GM08714 (cell line): ENCODE results near the gene SMPD3.

Experiments used
- H3K4me3 ChIP-seq: fragments of 200-500 bp; sonication (Bioruptor generic); 2 replicates; pipeline ENCODE4 v1.5.1; 2014; ENCODE audit warnings: mild to moderate bottlenecking, low read length, inconsistent platforms
- ZNF274 ChIP-seq: IDR thresholded peaks from 2 replicates; pipeline ENCODE4 v1.6.1; 2012; ENCODE audit warnings: mild to moderate bottlenecking, low read depth, low read length

The SMPD3 gene

DNA sequence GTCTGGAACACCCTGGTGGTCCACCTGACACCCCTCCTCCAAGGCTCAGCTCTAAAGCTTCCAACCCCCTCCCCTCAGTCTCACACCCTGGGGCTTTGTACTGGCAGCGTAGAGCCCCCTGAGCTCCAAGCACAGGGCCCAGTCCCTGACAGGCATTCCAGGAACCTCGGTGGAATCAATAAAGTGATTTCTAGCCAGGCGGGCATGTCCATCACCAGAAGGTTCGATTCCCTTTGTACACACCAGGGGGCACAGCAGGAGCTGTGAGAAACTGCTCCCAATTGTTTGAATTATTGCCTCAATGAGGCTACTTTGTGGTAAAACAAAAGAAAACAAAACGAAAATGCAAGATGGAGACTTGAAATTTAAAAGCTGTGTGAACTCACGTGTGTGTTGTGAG, 51.8 kb downstream of the SMPD3 start:
- no peak for TF ChIP-seq ZNF274
- no peak overlapping the region for H3K4me3 ChIP-seq

DNA sequence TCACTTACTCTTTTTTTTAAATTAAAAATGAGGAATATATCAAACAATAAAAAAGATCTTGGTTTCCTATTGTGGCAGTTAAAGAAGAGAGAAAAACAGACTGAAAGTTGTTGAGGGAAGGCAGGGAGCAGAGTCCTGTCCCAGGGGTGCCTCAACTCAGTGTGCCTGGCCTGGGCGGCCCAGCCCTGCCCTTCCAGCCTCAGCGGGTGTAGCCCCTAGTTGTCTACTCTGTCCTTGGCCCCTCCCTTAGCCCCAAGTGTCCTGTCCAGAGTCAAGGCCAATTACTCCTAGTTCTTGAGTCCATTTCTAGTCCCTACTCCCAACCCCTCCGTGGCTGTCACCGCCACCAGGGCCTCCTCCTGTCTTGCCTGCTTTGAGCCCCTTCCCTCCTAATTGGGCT, 52.5 kb downstream of the SMPD3 start:
- no peak overlapping the region for H3K4me3 ChIP-seq
- no peak for TF ChIP-seq ZNF274

DNA sequence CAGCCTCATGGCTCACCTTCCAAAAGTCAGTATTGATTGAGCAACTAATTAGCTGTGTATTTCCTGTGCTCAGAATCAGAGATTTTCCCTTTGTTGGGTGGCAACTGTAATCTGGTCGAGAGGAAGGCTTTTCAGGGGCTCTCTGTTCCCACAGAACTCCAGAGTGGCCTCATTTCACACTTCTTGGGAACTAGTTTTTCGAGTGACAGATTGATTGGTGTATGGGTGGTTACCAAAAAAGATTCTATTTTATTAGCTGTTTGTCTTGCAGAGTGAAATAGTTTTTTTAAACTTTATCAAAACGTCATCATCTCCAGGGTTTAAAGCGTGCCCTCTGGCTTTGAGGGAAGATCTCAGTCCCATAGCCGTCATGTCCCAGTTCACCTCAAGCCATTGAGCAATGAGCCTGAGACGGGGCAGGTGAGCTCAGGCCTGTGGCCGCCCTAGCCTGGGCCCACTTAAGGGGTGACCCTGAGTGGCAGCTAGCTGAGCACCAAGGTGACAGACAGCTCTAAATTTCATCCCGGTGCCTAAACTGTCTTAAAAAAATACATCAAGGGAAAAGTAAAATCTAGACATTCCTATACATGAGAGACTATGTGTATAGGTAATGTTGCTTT, 53.0 kb downstream of the SMPD3 start:
- TF ChIP-seq ZNF274: no peak
- H3K4me3 ChIP-seq: no peak overlapping the region

- H3K4me3 ChIP-seq: no peak overlapping the region
- TF ChIP-seq ZNF274: no peak
Observed at GRCh38 chr16:68393333-68393732, 55.0 kb downstream of the SMPD3 start.

DNA sequence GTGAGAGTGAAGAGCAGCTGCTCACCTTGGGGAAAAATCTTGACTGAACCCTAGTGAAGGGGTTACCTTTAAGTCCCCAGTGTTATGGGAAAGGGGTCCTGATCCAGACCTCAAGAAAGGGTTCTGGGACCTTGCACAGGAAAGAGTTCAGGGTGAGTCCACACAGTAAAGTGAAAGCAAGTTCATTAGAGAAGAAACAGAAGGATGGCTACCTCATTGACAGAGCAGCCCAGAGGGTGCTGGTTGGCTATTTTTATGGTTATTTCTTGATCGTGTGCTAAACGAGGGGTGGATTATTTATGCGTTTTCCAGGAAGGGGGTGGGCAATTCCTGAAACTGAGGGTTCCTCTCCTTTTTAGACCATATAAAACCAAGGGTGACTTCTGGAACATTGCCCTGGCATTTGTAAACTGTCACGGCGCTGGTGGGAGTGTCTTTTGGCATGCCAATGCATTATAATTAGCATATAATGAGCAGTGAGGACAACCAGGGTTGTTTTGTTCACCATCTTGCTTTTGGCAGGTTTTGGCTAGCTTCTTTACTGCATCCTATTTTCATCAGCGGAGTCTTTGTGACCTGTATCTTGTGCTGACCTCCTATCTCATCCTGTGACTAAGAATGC, 58.4 kb downstream of the SMPD3 start:
- TF ChIP-seq ZNF274: no peak
- no peak overlapping the region for H3K4me3 ChIP-seq

- no peak for TF ChIP-seq ZNF274
- no peak overlapping the region for H3K4me3 ChIP-seq
Observed at GRCh38 chr16:68389006-68389405, 59.3 kb downstream of the SMPD3 start.

GRCh38 chr16:68388124-68388523, 60.2 kb downstream of the SMPD3 start:
- no peak for TF ChIP-seq ZNF274

GRCh38 chr16:68387301-68387700, 61.0 kb downstream of the SMPD3 start:
- no peak overlapping the region for H3K4me3 ChIP-seq
- no peak for TF ChIP-seq ZNF274

More at GRCh38 chr16:68388124-68388523, 60.2 kb downstream of the SMPD3 start:
- H3K4me3 ChIP-seq: no peak overlapping the region

DNA sequence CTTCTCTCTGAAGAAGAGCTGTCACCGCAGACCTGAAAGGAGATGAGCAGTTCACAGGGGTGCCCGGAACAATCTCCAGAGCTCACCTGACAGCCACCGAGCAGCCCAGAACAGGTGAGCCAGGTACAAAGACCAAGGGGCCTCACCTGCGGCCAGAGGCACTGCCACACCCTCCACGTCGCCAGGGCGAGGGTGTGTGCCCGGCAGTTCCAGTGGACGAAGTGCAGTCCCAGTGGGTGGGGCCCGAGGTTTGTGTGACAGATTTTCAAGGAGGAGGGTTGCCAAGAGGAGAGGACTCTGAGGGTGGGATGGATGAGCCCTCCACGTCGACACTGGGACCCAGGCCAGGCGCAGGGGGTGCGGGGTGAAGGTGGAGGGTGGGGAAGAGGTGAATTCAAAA, 61.7 kb downstream of the SMPD3 start:
- H3K4me3 ChIP-seq: no peak overlapping the region
- no peak for TF ChIP-seq ZNF274

- TF ChIP-seq ZNF274: no peak
- H3K4me3 ChIP-seq: no peak overlapping the region
Observed at GRCh38 chr16:68385371-68385770, 62.9 kb downstream of the SMPD3 start.

- H3K4me3 ChIP-seq: no peak overlapping the region
- no peak for TF ChIP-seq ZNF274
Observed at GRCh38 chr16:68384288-68385161, 63.8 kb downstream of the SMPD3 start.

GRCh38 chr16:68383858-68384257, 64.5 kb downstream of the SMPD3 start:
- TF ChIP-seq ZNF274: no peak

GRCh38 chr16:68382296-68382718, 66.0 kb downstream of the SMPD3 start:
- H3K4me3 ChIP-seq: no peak overlapping the region
- no peak for TF ChIP-seq ZNF274

More at GRCh38 chr16:68383858-68384257, 64.5 kb downstream of the SMPD3 start:
- H3K4me3 ChIP-seq: no peak overlapping the region

DNA sequence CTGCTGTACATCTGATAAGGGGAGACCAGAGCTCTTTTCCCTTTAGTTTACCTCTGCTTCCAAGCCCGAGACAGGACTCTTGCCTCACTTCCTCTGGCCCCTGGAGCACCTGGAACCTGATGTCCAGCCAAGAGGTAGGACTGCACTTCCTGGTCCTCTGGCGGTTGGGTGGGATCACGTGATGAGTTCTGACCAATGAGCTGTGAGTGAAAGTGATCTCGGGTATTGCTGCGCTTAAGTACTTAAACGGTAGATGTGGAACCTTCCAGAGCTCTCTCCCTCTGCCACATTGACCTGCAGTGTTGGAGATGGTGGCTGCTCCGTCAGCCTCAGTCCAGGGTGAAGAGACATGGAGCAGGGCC, 67.0 kb downstream of the SMPD3 start:
- H3K4me3 ChIP-seq: no peak overlapping the region
- TF ChIP-seq ZNF274: no peak

DNA sequence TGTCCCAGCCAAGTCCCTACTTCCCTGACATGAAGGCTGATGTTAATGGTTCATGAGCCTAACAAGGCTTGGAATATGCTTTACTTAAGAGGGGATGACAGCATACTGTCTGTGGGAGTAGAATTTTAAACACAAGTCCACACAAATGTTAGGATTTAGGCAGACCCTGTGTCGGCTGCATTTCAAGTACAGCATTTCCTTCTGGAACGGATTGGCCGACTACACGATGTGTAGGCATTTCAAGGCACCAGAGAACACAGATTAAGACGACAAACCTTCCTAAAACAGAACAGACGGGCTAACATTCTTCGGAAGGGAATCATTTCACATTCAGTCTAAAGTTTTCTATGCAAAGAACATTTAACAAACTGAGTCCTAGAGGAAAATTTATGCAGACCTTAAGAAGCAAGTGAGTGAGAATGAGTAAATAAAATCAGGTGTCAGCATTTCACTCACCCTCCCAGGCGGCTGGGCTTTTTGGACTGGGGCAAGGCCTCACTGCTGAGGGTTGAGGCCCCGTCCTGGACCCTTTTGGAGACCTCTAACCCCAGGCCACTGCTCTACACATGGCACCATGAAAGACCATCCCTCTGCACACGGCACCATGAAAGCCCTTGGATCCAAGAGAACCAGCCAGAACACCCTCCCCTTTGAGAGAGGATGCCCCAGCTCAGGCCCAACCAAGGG, 67.5 kb downstream of the SMPD3 start:
- no peak for TF ChIP-seq ZNF274
- no peak overlapping the region for H3K4me3 ChIP-seq

- TF ChIP-seq ZNF274: no peak
- H3K4me3 ChIP-seq: no peak overlapping the region
Observed at GRCh38 chr16:68380348-68380670, 68.0 kb downstream of the SMPD3 start.
